ACHN (cell line): ENCODE data around the gene MGAT1.
"Not testable (repeated sequence)": the region's sequence is repeated elsewhere in the genome, so short reads cannot be mapped to it uniquely, and the experiment has no call there.

Experiments
- DNase-seq: peaks from one replicate; pipeline ENCODE4 v3.0.0-alpha.2; 2015
- in situ Hi-C: cut with HindIII; loops from 2 replicates; pipeline ENCODE4 v1.10.0; 2017; ENCODE audit warnings: low sequenced_read_pairs, low pct_ligation_motif_present, low pct_unique_long_range_greater_than_20kb

The MGAT1 gene

GRCh38 chr5:180769821-180770220, 32.8 kb downstream of the MGAT1 start:
- in situ Hi-C loops = no loop called here
- DNase-seq = no peak

GRCh38 chr5:180755601-180756000, 47.0 kb downstream of the MGAT1 start:
- in situ Hi-C loops = no loop called here
- no peak for DNase-seq

- in situ Hi-C loops = no loop called here
- DNase-seq = no peak
These were observed 58.4 kb downstream of the MGAT1 start for GRCh38 chr5:180744253-180744652.

GRCh38 chr5:180742727-180743126, 59.9 kb downstream of the MGAT1 start:
- in situ Hi-C loops = no loop called here
- no peak for DNase-seq

GRCh38 chr5:180740953-180741352, 61.7 kb downstream of the MGAT1 start:
- in situ Hi-C loops, DNase-seq: not testable (repeated sequence)

- DNase-seq = no peak
- in situ Hi-C loops = no loop called here
These were observed 62.6 kb downstream of the MGAT1 start, which contains the start of gene OR2Y1 for GRCh38 chr5:180739958-180740357. OR2Y1 (minus strand) TSS chr5:180740058; CDS start chr5:180740058, 0 bp downstream.

GRCh38 chr5:180739271-180739670, 63.3 kb downstream of the MGAT1 start:
- no peak for DNase-seq
- in situ Hi-C loops = no loop called here

GRCh38 chr5:180736536-180736935, 66.1 kb downstream of the MGAT1 start:
- no peak for DNase-seq
- in situ Hi-C loops = no loop called here
